HuH-7.5 (cell line): ENCODE measurements around the gene ZRANB3.

ENCODE experiments used
- DNase-seq: peaks from one replicate; pipeline ENCODE4 v3.0.0; 2011; ENCODE audit warnings: low spot score

Gene ZRANB3

DNA sequence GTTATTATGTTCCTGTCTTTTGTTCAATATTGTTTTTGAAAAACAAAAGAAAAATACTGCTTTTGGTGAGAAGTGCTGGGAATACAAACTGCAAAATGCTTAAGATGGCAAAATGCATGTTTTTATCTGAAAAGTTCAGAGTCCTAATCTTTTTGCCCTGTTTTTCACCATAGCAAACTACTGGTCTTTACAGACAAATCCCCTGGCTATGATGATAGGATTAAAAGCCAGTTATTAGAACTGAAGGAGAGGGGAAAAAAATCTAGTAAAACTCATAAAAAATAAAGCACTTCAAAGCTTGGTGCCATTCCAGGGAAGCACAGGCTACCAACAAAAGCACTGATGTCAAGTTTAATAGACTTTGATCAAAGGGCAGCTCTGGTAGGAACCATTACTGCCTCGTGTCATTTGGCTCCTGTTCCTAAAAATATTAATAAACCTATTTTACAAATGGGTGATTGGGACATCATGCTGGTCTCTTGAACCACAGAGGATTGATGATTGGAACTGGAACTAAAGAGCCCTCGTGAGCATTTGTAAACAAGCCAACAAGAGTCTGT, 284.2 kb downstream of the ZRANB3 start:
- no peak for DNase-seq

DNA sequence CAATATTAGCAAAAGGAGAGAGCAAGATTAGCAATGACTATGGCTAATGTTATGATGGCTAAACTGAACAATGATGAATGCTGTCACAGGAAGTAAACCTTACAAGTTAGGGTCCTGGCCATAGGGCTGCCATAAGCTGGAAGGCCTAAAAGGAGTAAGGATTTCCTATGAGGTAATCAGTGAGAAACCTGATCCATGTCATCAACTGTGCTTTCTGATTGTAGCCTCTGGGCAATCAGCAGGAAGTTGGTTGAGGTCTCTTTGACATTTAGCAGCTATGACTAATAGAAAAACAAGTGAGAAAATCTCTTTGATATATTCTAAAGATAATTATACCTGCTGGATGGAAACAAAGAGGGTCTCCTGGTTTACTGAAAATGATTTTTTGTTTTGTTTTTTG, 285.9 kb downstream of the ZRANB3 start:
- DNase-seq, result peak; percentile 9

DNA sequence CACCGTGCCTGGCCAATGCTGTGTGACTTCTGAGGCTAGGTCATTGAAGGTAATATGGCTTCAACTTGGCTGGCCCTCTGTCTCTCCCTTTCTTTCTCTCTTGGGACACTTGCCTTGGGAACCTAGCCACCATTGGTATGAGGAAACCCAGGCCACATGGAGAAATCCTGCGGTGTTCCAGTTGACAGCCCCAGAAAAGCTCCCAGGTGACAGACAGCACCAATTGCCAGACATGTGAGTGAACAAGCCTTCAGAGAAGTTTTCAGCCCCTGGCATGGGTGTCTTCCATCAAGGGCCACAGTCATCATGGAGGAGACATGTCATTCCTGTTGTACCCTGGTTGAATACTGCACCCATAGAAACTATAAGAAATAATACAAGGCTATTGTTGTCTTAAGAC, 292.4 kb downstream of the ZRANB3 start:
- no peak for DNase-seq

DNA sequence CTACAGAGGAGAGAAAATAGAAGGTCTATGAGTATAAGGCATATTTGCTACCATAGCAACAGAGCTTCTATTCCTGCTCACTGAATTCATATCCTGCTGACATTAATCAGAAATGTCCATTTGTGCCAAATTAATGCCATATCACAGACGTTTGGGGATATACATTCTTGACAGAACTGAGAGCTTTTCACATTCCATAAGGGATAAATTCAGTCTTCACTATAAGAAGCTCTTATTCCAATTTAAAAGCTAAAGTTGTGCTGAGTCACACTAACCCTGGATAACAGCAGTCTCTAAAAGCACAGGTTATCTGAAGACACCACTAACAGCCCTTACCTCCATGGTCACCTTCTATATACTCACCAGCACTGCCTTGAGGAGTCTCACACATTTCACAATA, 300.9 kb downstream of the ZRANB3 start:
- no peak for DNase-seq

DNA sequence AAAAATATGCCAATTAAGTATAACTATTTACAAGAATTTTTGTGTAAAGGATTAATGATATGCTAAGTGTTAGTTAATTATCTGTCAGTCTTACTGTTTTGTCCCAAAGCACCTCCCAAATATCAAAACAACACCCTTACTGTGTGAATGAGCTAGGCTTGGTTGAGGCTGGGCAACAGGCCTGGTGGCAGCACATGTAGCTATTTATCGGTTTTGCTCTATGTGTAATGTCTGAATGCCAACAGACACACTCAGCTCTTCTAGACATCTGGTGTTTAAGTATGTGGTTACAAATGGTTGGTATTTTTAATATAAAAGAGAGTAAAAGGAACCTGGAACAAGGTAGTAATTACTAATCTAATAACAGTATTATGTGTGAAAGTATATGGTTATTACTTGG, 303.6 kb downstream of the ZRANB3 start:
- DNase-seq, result no peak

DNA sequence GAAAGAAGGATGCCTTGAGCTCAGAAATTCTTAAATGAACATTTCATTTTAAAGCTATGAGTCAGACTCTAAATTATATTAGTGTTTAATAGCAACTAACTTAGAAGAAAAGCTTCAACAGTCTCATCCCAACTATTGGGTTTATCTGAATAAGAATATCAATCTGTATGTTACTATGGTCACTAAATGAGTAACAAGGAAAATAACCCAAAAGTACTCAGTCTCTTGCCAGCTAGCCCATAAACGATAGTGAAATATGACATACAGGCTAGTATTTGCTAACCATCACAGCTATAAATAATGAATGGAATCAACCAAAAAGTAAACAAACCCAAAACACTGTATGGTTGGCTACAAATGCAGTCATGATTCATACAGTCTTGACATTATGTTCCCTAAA, 304.1 kb downstream of the ZRANB3 start:
- DNase-seq, result no peak

DNA sequence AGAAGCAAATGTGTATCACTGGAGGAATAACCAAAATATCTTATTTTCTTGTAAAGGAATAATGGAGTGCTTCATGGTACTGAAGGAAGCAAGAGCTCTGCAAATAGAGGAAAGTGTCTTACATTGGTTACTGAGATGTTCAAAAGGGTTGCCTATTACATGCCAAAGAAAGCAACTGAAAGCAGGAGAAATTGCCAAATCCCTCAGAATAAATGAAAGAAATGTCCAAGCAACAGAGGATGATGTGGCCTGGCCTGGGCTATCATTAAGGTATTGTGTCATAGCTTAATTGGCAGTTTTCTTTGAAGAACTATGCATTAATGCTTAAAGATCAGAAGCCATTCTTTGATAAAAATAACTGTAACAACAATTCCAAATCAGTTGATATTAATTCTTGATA, 305.2 kb downstream of the ZRANB3 start:
- DNase-seq, result no peak

DNA sequence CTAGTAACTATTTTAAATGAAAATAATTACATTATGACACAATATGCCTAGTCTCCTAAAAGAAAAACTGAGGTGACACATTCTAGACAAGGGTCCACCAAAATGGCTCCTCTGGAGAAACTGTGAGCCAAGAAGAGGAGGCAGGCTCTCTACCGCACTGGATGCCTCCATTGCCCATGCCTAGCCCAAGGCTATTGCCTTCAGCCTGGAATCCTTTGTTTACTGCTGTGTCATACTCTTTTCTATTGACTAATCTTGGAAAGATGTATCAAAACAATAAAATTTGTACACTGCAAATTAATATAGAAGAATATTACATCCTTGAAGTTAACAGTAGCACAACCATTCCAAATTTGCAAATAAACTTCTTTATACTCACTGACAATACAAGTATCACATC, 311.8 kb downstream of the ZRANB3 start:
- no peak for DNase-seq

DNA sequence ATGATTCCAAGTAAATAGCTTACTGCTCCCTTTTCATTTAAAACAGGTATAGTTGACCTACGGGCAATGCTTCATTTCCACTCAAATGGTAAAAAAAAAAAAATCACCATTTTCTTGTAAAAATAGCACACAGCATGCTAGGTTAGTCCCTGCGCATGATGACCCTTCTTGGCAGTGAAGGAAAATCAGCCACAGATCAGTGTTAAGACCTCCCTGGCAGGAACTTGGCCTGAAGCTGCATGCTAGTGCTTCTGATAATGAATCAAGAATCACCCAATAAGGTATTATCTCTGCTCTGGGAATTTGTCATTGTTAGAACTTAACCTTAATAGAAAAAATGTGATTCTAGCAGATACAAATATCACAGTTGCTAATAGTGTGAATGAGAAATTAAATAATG, 312.6 kb downstream of the ZRANB3 start:
- no peak for DNase-seq

DNA sequence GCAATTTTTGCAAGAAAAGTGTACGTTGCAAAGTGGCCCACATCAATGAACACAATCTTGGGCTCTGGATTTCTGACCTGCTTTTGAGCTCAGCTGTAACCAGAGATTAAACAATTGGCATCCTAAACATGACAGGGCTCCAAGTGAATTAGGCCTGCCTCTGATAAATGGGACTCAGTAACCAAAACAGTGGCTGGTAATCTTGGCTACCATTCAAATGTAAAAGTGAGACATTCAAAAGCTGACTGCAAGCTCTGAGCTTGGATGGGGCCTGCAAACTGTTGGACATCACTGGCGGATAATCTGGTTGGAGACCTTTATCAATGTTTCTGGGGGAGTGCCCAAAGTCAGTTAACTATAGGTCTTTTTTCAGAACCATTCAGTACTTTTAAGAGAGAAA, 318.3 kb downstream of the ZRANB3 start:
- no peak for DNase-seq

DNA sequence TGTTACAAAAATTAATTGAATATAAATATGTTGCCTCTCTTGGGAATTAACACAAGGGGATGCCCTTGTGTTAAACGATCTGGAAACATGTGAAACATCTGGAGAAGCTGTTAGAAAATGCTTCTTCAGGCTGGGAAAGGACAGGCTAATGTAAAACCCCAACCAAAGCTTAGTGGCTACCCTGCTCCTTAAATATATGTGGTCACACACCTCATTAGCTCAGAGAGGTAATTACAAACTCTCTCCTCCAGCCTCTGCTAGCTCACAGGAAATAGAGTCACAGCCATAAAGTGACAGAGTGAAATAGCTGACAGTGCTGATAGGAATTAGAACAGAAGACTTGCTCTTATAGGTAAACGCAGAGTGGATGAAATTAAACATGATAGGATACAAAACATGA, 323.0 kb downstream of the ZRANB3 start:
- DNase-seq, result no peak

DNA sequence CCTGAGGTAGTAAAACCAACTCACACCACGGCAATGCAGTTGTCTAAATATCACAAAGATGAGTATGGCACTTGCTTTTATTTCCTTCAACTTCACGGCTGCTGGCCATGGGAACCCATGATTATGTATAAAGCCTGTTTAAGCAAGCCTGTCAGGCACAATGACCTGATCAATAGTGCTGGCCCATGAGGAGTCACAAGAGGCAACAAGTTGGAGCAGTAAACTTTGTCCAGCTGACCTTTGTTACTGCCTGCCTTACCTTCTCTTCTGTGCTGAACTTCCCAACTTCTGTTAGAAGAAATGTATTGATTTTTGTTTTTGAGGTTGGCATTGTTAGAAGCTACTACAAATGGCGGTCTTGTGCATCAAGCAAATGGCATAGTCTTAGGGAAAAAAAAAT, 327.1 kb downstream of the ZRANB3 start:
- no peak for DNase-seq

DNA sequence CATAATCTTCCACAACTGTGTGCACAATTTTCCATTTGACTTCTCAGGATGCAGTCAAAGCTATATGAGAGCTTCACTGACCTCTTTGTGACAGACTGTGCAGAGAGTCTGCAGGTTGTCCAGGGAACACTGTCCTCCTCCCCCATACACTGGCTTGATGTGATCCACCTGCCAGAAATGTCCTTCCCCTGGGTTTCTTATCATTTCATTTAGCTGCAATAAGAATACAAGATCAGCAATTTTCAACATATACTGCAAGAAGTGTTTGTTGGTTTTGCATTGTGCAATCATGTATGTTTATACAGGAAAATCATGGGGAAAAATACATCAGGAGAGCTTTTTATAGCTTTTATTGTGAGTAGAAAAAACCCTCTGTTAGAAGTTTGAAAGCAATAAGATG, 328.3 kb downstream of the ZRANB3 start:
- no peak for DNase-seq

DNA sequence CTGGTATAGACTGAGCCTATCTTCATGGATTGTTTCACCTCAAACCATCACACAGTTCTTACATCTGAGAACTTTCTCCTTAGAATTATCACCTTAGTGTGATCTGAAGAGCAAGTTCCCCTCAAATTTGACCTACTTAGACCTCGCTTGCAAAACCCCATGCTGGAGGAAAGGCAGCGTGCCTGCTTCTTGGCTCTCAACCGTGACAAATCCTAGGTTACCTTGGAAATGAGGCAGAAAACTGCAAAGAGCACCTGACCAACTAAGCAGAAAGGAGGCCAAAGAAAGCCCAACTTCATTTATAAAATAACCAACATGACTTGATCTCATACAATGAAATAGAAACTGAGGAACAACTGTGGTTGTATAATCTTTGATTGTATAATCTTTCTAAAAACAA, 332.5 kb downstream of the ZRANB3 start:
- no peak for DNase-seq

DNA sequence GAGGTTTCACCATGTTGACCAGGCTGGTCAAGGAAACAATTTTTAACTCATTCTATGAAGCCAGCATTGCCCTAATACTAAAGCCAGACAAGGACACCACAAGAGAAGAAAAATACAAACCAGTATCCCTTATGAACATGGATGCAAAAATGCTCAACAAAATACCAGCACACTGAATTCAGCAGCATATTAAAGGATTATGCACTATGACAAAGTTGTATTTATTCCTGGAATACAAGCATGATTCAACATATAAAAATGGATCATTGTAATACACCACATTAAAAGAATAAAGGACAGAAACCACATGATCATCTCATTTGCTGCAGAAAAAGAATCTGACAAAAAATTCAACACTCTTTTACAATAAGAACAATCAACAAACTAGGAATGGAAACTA, 340.2 kb downstream of the ZRANB3 start:
- DNase-seq, result no peak

DNA sequence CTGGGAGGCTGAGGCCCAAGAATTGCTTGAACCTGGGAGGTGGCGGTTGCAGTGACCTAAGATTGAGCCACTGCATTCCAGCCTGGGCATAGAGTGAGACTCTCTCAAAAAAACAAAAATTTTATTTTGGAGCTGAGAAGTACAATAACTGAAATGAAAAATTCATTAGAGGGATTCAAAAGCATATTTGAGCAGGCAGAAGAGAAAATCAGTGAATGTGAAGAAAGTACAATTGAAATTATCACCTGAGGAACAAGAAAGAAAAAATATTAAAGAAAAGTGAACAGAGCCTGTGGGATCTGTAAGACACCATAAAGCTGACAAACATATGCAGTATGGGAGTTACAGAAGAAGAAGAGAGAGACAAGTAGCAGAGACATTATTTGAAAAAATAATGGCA, 341.9 kb downstream of the ZRANB3 start:
- DNase-seq, result no peak

DNA sequence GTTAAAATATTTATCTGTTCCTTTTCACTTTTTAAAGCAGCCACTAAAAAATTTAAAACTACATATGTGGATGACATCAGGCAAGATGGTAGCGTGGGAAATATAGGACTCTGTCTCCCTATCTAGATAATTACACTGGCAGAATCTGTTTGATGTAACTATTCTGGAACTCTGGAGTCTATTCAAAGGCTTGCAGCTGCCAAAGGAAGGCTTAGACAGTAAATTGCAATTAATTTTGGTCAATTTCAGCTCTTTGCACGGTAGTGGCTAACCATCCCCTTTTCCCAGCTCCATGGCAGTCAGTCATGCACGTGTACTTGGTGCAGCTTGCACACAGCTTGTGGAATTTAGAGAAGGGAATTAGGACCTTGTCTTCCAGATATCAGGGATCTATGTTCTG, 343.7 kb downstream of the ZRANB3 start:
- DNase-seq, result no peak

DNA sequence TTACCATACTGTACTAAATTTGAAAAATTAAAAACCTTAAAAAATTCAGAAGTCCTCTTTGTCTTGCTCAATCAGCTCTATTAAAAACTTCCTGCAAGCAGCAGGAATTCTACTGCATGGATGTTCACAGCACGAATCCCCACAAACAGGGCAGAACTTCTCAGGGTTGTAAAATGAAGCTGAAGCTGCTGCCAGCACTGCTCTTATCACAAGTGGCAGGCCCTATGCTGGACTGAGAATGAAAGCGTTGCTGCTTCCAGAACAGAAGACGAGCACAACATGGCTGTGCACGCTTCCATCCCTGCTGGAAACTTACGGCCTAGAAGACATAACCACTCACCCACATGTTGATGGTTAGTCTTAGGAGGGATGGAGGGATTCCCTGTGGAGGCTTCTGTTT, 345.0 kb downstream of the ZRANB3 start:
- DNase-seq, result no peak

DNA sequence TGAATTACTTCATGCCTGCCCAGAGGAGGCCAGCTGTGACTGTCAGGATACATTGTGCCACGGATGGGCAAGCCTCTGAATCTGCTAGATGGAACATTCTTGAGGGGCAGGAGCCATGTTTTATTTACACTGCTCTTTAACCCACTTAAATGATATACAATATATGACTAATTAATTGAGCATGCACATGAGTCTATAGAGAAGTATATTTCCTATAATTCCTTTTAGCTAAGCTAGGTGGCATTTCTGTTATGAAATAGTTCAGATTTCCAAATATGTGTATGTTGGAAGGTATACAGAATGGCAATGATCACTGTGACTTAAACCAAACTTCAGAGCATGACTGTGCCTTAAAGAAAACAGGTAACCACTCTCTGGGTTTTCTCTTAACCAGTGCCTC, 347.2 kb downstream of the ZRANB3 start:
- no peak for DNase-seq

DNA sequence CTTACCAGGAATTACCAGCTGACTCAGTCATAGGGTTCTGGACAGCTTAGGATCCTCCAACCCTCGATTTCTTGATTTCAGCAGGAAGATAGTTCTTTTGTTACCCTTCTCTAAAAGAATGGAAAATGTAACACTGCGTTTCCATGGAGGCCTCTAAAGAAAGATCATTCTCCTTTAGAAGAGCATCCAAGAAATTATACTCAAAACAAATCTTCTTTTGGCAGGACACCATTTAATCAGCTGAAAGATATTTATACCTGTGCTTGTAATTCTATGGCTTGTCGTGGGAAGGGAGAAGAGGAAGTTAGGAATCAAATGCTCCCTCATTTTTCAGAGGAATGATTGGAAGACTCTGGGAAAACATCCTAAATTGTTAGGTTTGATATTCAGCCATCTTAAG, 348.4 kb downstream of the ZRANB3 start:
- no peak for DNase-seq

DNA sequence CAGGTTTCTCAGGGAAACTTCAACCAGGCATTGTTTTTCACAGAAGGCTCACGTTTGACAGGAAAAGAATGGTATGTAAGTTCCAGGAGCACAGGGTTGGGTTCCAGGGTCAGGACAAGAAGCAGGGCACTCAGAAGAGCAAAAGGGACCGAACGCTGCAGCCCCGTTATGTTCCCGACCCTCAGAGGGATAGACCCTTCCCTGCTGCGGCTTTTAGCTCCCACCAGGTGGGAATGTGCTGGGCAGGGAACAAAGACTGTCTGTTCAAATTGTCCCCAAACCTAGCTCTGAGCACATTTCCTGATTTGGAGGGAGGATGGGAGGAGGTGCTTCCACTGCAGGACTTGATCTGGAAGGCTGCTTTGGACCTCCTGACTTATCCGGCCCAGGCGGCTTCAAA, 348.8 kb downstream of the ZRANB3 start:
- no peak for DNase-seq

DNA sequence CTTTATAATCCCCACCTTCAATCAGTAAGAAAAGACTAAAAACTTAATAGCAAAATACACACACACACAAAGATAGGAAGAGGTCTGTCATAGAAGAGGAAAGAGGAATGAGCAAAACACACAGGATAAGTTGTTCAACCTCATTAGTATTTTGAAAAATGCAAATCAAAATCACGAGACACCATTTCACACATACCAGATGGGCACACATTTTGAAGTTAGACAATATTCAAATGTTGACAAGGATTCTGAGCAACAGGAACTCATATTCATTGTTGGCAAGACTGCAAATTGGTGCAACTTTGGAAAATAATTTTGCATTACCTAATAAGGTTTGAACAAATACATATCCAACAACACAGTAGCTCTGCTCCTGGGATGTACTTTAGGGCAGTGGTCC, 351.3 kb downstream of the ZRANB3 start:
- DNase-seq, result no peak

DNA sequence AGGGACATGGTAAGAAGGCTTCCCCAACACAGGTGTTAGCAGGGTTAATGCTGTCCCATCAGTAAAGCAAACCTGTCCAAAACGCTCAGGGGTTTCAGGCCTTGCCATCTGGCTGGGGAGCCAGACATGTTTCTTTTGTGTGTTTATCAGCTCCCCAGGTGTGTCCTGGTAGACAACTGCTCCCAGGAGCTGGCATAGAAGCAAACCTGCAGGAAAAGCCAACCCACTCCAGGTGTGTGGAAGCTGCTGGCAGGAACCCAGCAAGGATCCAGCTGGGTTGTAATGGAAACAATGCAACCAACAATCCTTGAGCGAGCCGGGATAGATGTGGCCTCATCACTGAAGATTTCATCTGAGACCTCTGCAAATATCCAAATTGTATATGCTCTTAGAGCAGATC, 355.8 kb downstream of the ZRANB3 start:
- no peak for DNase-seq

DNA sequence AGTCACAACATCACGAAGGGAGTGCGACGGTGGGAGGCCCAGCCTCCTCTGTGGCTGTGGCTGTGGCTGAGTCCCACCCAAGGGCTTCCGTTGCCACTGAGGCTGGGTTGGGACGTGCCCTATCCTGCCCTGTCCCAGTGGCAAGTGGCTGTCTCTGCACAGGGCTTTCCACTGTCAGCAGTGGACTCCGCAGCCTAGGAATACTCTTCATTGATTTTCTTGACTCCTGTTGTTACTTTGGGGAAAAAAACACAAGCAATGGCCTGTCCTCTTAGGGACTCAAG, 356.3 kb downstream of the ZRANB3 start:
- DNase-seq, result no peak

DNA sequence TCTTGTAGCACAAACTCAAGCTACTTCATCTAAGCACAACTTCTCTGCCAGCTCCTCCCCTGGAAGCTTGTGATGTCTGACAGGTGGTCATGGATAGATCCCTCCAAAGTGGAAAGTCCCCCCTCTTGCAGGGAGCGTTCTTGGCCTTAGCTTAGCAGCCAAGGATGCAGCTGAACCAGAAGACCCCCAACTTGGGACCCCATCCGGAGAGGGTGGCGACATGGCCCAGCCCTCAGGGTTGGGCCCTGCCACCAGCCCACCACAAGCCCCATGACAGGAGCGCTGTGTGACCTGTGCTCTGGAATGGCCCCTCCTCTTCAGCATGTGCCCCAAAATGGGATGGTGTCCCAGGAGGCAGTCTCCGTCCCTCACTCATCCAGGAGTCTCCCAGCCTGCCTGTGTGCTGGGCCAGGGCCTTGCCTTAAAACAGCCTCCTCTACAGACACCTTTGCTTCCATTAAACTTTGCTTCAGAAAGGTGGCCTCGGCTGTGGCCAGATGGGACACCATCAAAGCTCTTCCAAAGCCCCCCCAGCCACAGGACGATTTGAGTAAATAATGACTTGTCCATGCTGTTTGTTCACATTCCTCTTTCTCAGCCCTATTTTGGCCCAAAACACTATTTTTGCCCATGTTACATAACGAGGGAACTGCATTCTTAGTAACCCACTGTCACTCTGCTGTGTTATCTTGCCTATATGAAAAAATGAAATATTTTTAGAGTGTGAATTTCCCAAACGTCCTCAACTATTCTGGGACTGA, 356.8 kb downstream of the ZRANB3 start:
- no peak for DNase-seq
